BJ (cell line): ENCODE measurements around the gene ADGRV1. TPM values are rescaled to one million over a fixed set of nuclear protein-coding genes. Genes with fewer than 3 reads are reported as not detected.

Source experiments
- CTCF ChIA-PET: fragments of 350-600 bp; formaldehyde crosslinking; extraction: SDS; loops from one replicate; lab custom pipeline; 2021; ENCODE audit warnings: antibody characterized with exemption, inconsistent platforms; lab: Yijun Ruan, JAX
- POLR2A ChIA-PET: fragments of 300-600 bp; sonication (Branson Sonifier 250); formaldehyde crosslinking; extraction: SDS; loops from one replicate; lab custom pipeline; 2021; ENCODE audit warnings: antibody characterized with exemption; lab: Charles Lee
- DNase-seq: peaks from one replicate; pipeline ENCODE4 v3.0.0-alpha.2; 2011; ENCODE audit warnings: low read depth
- H3K27me3 ChIP-seq: 2 replicates; pipeline ENCODE4 v1.6.0; 2011; ENCODE audit warnings: low read length; ENCODE audit not compliant: control insufficient read depth, insufficient read depth
- H3K36me3 ChIP-seq: 2 replicates; pipeline ENCODE4 v1.5.1; 2011; ENCODE audit warnings: low read length; ENCODE audit not compliant: control insufficient read depth, insufficient read depth
- H3K4me3 ChIP-seq: 2 replicates; pipeline ENCODE4 v1.5.1; 2011; ENCODE audit warnings: low read depth, mild to moderate bottlenecking, control low read depth, low read length
- CTCF ChIP-seq: IDR thresholded peaks from 2 replicates; pipeline ENCODE4 v1.5.1; 2011; ENCODE audit warnings: low read depth, mild to moderate bottlenecking, control low read depth, inconsistent platforms, low read length, moderate library complexity; ENCODE audit not compliant: insufficient read depth
- polyA plus RNA-seq: library from polyadenylated mRNA; depleted of rRNA; stranded (reverse); fragments of >200 nt; gene quantifications from 2 replicates; pipeline ENCODE4 v1.2.3, GENCODE V29; 2011

Gene ADGRV1
- polyA plus RNA-seq, 1 experiment, result 0.15 TPM

DNA sequence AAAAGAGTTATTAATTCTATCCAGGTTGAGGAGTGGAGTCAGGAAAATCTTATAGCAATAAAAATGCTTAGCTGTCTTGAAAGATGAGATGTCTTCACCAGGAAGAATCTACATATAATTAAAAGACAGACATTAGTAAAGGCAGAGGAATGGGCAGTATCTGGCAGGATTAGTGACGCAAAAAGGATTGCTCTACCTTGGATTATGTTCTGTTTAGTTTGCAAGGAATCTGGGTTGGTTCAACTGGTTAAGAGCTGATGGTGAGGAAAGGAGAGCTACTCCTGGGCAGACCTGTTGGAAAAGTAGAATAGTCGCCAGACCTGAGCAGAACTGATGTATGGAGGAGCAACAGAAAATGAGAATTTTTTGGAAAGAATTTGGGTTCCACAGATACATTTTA is 318.5 kb downstream of the ADGRV1 start:
- ChIA-PET CTCF (no interaction called here), POLR2A (no interaction called here)

DNA sequence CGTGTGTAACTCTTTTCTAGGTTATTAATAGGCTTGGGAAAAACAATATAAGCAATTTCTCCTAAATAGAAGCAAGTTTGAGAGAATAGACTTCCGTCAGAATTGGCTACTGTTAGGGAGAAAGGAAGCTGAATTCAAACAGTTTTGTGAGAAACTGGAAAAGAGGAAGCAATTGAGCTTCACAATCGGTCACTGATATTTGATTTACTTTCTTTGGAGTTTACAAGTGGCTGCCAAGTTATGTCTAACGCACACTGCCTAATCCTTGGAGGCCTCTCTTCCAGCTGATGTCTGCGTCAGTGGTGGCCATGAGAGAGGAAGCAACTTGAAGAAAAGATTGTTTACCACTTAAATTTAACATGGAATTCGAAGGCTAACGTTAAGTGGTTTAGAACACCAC is 319.5 kb downstream of the ADGRV1 start:
- H3K36me3 ChIP-seq, result no peaks in the 10 kb centered on the region
- no peak overlapping the region for H3K4me3 ChIP-seq
- ChIA-PET CTCF (interaction anchor here (0.7 to 0.9 kb wide), 2 partner anchors 12 to 75 kb away, joined by 3 to 4 read pairs; no protein-coding TSS in a partner anchor), POLR2A (no interaction called here)
- no peaks in the 10 kb centered on the region for H3K27me3 ChIP-seq
- TF ChIP-seq CTCF, result no peak
- DNase-seq, result no peak

More for the DNA sequence above, 318.5 kb downstream of the ADGRV1 start:
- DNase-seq, result no peak
- H3K27me3 ChIP-seq, result no peaks in the 10 kb centered on the region
- TF ChIP-seq CTCF, result no peak
- H3K36me3 ChIP-seq, result no peaks in the 10 kb centered on the region
- H3K4me3 ChIP-seq, result no peak overlapping the region

- no peak for TF ChIP-seq CTCF
- Histone ChIP-seq H3K27me3 (no peaks in the 10 kb centered on the region), H3K4me3 (no peak overlapping the region), H3K36me3 (no peaks in the 10 kb centered on the region)
- POLR2A ChIA-PET, result no interaction called here
- CTCF ChIA-PET, result interaction anchor here (0.9 kb wide), 1 partner anchor 13 kb away, joined by 4 read pairs; no protein-coding TSS in a partner anchor
- no peak for DNase-seq
Observed at GRCh38 chr5:90878549-90879196, 320.1 kb downstream of the ADGRV1 start.

- ChIA-PET CTCF (no interaction called here), POLR2A (no interaction called here)
- Histone ChIP-seq H3K27me3 (no peaks in the 10 kb centered on the region), H3K36me3 (no peaks in the 10 kb centered on the region), H3K4me3 (no peak overlapping the region)
- DNase-seq, result no peak
- TF ChIP-seq CTCF, result no peak
Observed at GRCh38 chr5:90881626-90882150, 323.1 kb downstream of the ADGRV1 start.

GRCh38 chr5:90882448-90882847 is 323.9 kb downstream of the ADGRV1 start:
- no peak for TF ChIP-seq CTCF
- no peak for DNase-seq
- POLR2A ChIA-PET, result no interaction called here
- Histone ChIP-seq H3K27me3 (no peaks in the 10 kb centered on the region), H3K36me3 (no peaks in the 10 kb centered on the region), H3K4me3 (no peak overlapping the region)
- CTCF ChIA-PET, result interaction anchor here (1.1 kb wide), 1 partner anchor 17 kb away, joined by 3 read pairs; no protein-coding TSS in a partner anchor
